HEK293T (cell line): Measurements from ENCODE around the gene MCOLN3.

Experiments used
- BHLHE40 ChIP-seq: fragments of 450-650 bp; IDR thresholded peaks from 2 replicates; pipeline ENCODE4 v1.6.1; 2016; ENCODE audit warnings: mild to moderate bottlenecking, moderate library complexity, borderline replicate concordance
- FOXA1 ChIP-seq: fragments of 450-650 bp; IDR thresholded peaks from 2 replicates; pipeline ENCODE4 v1.6.1; 2016; ENCODE audit warnings: mild to moderate bottlenecking
- FOXK2 ChIP-seq: fragments of 450-650 bp; IDR thresholded peaks from 2 replicates; pipeline ENCODE4 v1.6.1; 2016; ENCODE audit warnings: mild to moderate bottlenecking
- FOXM1 ChIP-seq: fragments of 450-650 bp; IDR thresholded peaks from 2 replicates; pipeline ENCODE4 v1.6.1; 2017; ENCODE audit warnings: mild to moderate bottlenecking, borderline replicate concordance
- HDGF ChIP-seq: fragments of 450-650 bp; IDR thresholded peaks from 2 replicates; pipeline ENCODE4 v1.6.1; 2017; ENCODE audit warnings: antibody characterized with exemption, borderline replicate concordance
- SP1 ChIP-seq: fragments of 450-650 bp; IDR thresholded peaks from 2 replicates; pipeline ENCODE4 v1.6.1; 2017
- SUZ12 ChIP-seq: fragments of 450-650 bp; IDR thresholded peaks from 2 replicates; pipeline ENCODE4 v1.6.1; 2016; ENCODE audit warnings: mild to moderate bottlenecking

GRCh38 chr1:85059563-85059962 lies 11.3 kb upstream of the MCOLN3 start:
- TF ChIP-seq HDGF (no peak), FOXK2 (no peak), FOXM1 (no peak), BHLHE40 (no peak), FOXA1 (no peak), SUZ12 (no peak), SP1 (no peak)
